ENCODE measurements around the gene EPN1.

- TF ChIP-seq GATA2 (IDR thresholded peaks at IDR 0.05; ENCODE audit: low read depth, low read length) (no peak), GATA3 (IDR thresholded peaks at IDR 0.05; ENCODE audit: low read depth, low read length) (no peak)
These were observed 4.6 kb upstream of the EPN1 start for GRCh38 chr19:55670280-55671053.
